Small intestine (tissue), 7 donors: ENCODE data around the gene CDH23. TPM values are rescaled to one million over a fixed set of nuclear protein-coding genes. Genes with fewer than 3 reads are reported as not detected.

ENCODE experiments used
- DNase-seq, 2 donors: peaks; one replicate each; pipeline versions ENCODE4 v3.0.0 to v3.0.0-alpha.2; 2013
- FAIRE-seq: peaks from 2 replicates; lab custom pipeline; 2012; peaks lifted over from hg19 to GRCh38; lab: Jason Lieb, UNC
- H3K27ac ChIP-seq, 3 donors: one replicate each; pipeline ENCODE4 v1.5.1; 2013; ENCODE audit warnings: low read length in 2 of 3, mild to moderate bottlenecking in 2 of 3, control low read depth in 1 of 3, inconsistent platforms in 1 of 3, low read depth in 1 of 3, moderate library complexity in 1 of 3
- H3K27me3 ChIP-seq, 3 donors: one replicate each; pipeline ENCODE4 v1.6.1; 2013; ENCODE audit warnings: low read length in 3 of 3, inconsistent platforms in 1 of 3; ENCODE audit not compliant: control insufficient read depth in 3 of 3, insufficient read depth in 3 of 3
- H3K36me3 ChIP-seq, 3 donors: one replicate each; pipeline ENCODE4 v1.6.1; 2013; ENCODE audit warnings: low read length in 3 of 3, inconsistent platforms in 1 of 3, low read depth in 1 of 3, mild to moderate bottlenecking in 1 of 3, moderate library complexity in 1 of 3; ENCODE audit not compliant: control insufficient read depth in 3 of 3, insufficient read depth in 2 of 3
- H3K4me1 ChIP-seq, 3 donors: one replicate each; pipeline ENCODE4 v1.6.1; 2013; ENCODE audit warnings: low read length in 2 of 3, inconsistent platforms in 1 of 3, low read depth in 1 of 3, mild to moderate bottlenecking in 1 of 3, moderate library complexity in 1 of 3; ENCODE audit not compliant: control insufficient read depth in 3 of 3, insufficient read depth in 2 of 3
- H3K4me3 ChIP-seq, 3 donors: one replicate each; pipeline ENCODE4 v1.5.1; 2013; ENCODE audit warnings: low read length in 3 of 3, control low read depth in 1 of 3, inconsistent platforms in 1 of 3, low read depth in 1 of 3, mild to moderate bottlenecking in 1 of 3, moderate library complexity in 1 of 3
- H3K9me3 ChIP-seq, 2 donors: one replicate each; pipeline ENCODE4 v1.6.1; 2013; ENCODE audit warnings: low read depth in 1 of 2, low read length in 1 of 2; ENCODE audit not compliant: control insufficient read depth in 2 of 2, insufficient read depth in 1 of 2
- WGBS, 3 donors: extraction: QIAGEN DNeasy Blood & Tissue Kit; methylation state at CpG; one replicate each; pipeline ENCODE4 v1.1.7; 2013; 5-methylcytosine and 5-hydroxymethylcytosine counted together
- polyA plus RNA-seq, 4 donors: library from polyadenylated mRNA; stranded (reverse) in 3 of 4; unstranded in 1 of 4; fragments of 200-250 nt in 3 of 4; fragments of 120-200 nt in 1 of 4; gene quantifications; one replicate each; pipeline versions ENCODE4 v1.2.1 to v1.2.3, GENCODE V29; 2013
- donor health status: healthy with polysubstance abuse.
- donor health status: control.
- donor health status: control.
- donor health status: Bipolar disorder and iron deficiency.
- donor health status: healthy.

CDH23 gene
- polyA plus RNA-seq, 4 donors, result 0.89 to 2.5 (median 1.6) TPM

GRCh38 chr10:71588685-71589084 lies 192.0 kb downstream of the CDH23 start:
- H3K9me3 ChIP-seq, result no peaks in the 10 kb centered on the region
- H3K4me1 ChIP-seq, result no peaks in the 10 kb centered on the region
- DNase-seq (no peak), FAIRE-seq (no peak)
- H3K27ac ChIP-seq, result no peak overlapping the region
- H3K27me3 ChIP-seq, result peaks cover 0 to 4% (median 0%) of the 10 kb centered on the region in 3 donors
- no peaks in the 10 kb centered on the region for H3K36me3 ChIP-seq
- no peak overlapping the region for H3K4me3 ChIP-seq
- WGBS, 3 donors, result 83 to 90% (median 84%) methylated on average over 4 of the region's 4 CpGs

GRCh38 chr10:71589617-71590551 lies 193.2 kb downstream of the CDH23 start:
- WGBS, 3 donors, result 45 to 56% (median 48%) methylated on average over 14 of the region's 14 CpGs
- DNase-seq (no peak), FAIRE-seq (no peak)
- Histone ChIP-seq H3K4me1 (no peaks in the 10 kb centered on the region), H3K27ac (no peak overlapping the region), H3K36me3 (no peaks in the 10 kb centered on the region), H3K9me3 (no peaks in the 10 kb centered on the region), H3K4me3 (no peak overlapping the region), H3K27me3 (peaks cover 0 to 4% (median 0%) of the 10 kb centered on the region in 3 donors)

GRCh38 chr10:71590781-71591350 lies 194.1 kb downstream of the CDH23 start:
- FAIRE-seq (no peak), DNase-seq (no peak)
- 78 to 88% (median 83%) methylated on average over 10 of the region's 10 CpGs for WGBS, 3 donors
- no peaks in the 10 kb centered on the region for H3K4me1 ChIP-seq
- no peaks in the 10 kb centered on the region for H3K9me3 ChIP-seq
- no peak overlapping the region for H3K27ac ChIP-seq
- no peak overlapping the region for H3K4me3 ChIP-seq
- no peaks in the 10 kb centered on the region for H3K36me3 ChIP-seq
- H3K27me3 ChIP-seq, result peaks cover 0 to 4% (median 0%) of the 10 kb centered on the region in 3 donors

- DNase-seq (no peak), FAIRE-seq (no peak)
- H3K27me3 ChIP-seq, result no peaks in the 10 kb centered on the region
- no peaks in the 10 kb centered on the region for H3K36me3 ChIP-seq
- peaks cover 4 to 8% (median 7%) of the 10 kb centered on the region in 3 donors for H3K4me1 ChIP-seq
- no peak overlapping the region for H3K27ac ChIP-seq
- no peak overlapping the region for H3K4me3 ChIP-seq
- no peaks in the 10 kb centered on the region for H3K9me3 ChIP-seq
- 92 to 97% (median 93%) methylated on average over 8 of the region's 8 CpGs for WGBS, 3 donors
Observed at GRCh38 chr10:71594934-71595571, 198.3 kb downstream of the CDH23 start.

GRCh38 chr10:71595649-71596048 lies 198.9 kb downstream of the CDH23 start:
- Histone ChIP-seq H3K36me3 (no peaks in the 10 kb centered on the region), H3K4me1 (peaks cover 4 to 8% (median 7%) of the 10 kb centered on the region in 3 donors), H3K27ac (no peak overlapping the region), H3K27me3 (no peaks in the 10 kb centered on the region), H3K4me3 (no peak overlapping the region), H3K9me3 (no peaks in the 10 kb centered on the region)
- FAIRE-seq (no peak), DNase-seq (no peak)
- WGBS, 3 donors, result 81 to 92% (median 88%) methylated on average over 7 of the region's 7 CpGs

GRCh38 chr10:71596127-71596526 lies 199.4 kb downstream of the CDH23 start:
- no peaks in the 10 kb centered on the region for H3K36me3 ChIP-seq
- H3K4me3 ChIP-seq, result no peak overlapping the region
- H3K27me3 ChIP-seq, result no peaks in the 10 kb centered on the region
- DNase-seq (no peak), FAIRE-seq (no peak)
- no peaks in the 10 kb centered on the region for H3K9me3 ChIP-seq
- H3K27ac ChIP-seq, result no peak overlapping the region
- peaks cover 4 to 8% (median 7%) of the 10 kb centered on the region in 3 donors for H3K4me1 ChIP-seq
- 90 to 97% (median 93%) methylated on average over 3 of the region's 3 CpGs for WGBS, 3 donors

GRCh38 chr10:71596759-71597158 lies 200.0 kb downstream of the CDH23 start:
- DNase-seq (no peak), FAIRE-seq (no peak)
- Histone ChIP-seq H3K4me1 (peaks cover 4 to 8% (median 7%) of the 10 kb centered on the region in 3 donors), H3K27ac (no peak overlapping the region), H3K27me3 (no peaks in the 10 kb centered on the region), H3K4me3 (no peak overlapping the region), H3K9me3 (no peaks in the 10 kb centered on the region), H3K36me3 (no peaks in the 10 kb centered on the region)
- WGBS, 3 donors, result 84 to 91% (median 89%) methylated on average over 8 of the region's 8 CpGs

GRCh38 chr10:71597821-71598498 lies 201.2 kb downstream of the CDH23 start:
- peak in 1 of 2 donors; percentile 75 for DNase-seq
- FAIRE-seq, result no peak
- peak overlapping the region in 2 of 3 donors; percentile 83 to 85 for H3K27ac ChIP-seq
- WGBS, 3 donors, result 38 to 41% (median 39%) methylated on average over 12 of the region's 12 CpGs
- peaks cover 4 to 9% (median 8%) of the 10 kb centered on the region in 3 donors for H3K4me1 ChIP-seq
- H3K4me3 ChIP-seq, result no peak overlapping the region
- H3K9me3 ChIP-seq, result no peaks in the 10 kb centered on the region
- no peaks in the 10 kb centered on the region for H3K36me3 ChIP-seq
- no peaks in the 10 kb centered on the region for H3K27me3 ChIP-seq
